ENCODE results near the gene PGBD5.

The PGBD5 gene

GRCh38 chr1:230381049-230381467, 45.1 kb downstream of the PGBD5 start:
- ATAC-seq, result no peak
- TF ChIP-seq TCF4 (CRISPR knock-in tag; IDR thresholded peaks at IDR 0.05; ENCODE audit: borderline replicate concordance) (no peak), ZNF70 (CRISPR knock-in tag; IDR thresholded peaks at IDR 0.05) (no peak), ZNF565 (CRISPR knock-in tag; conservative IDR thresholded peaks at IDR 0.05; ENCODE audit: low read depth) (no peak), TOX (CRISPR knock-in tag; IDR thresholded peaks at IDR 0.05; ENCODE audit: borderline replicate concordance) (no peak), GLIS3 (CRISPR knock-in tag; IDR thresholded peaks at IDR 0.05) (no peak), POU6F1 (CRISPR knock-in tag; IDR thresholded peaks at IDR 0.05; ENCODE audit: borderline replicate concordance, low read depth) (no peak), SNAI2 (CRISPR knock-in tag; IDR thresholded peaks at IDR 0.05) (no peak), CREB5 (CRISPR knock-in tag; IDR thresholded peaks at IDR 0.05; ENCODE audit: low read depth) (no peak), ZFP30 (CRISPR knock-in tag; IDR thresholded peaks at IDR 0.05) (no peak), OSR1 (CRISPR knock-in tag; IDR thresholded peaks at IDR 0.05) (no peak)
- TF ChIP-seq, protein P1, sequence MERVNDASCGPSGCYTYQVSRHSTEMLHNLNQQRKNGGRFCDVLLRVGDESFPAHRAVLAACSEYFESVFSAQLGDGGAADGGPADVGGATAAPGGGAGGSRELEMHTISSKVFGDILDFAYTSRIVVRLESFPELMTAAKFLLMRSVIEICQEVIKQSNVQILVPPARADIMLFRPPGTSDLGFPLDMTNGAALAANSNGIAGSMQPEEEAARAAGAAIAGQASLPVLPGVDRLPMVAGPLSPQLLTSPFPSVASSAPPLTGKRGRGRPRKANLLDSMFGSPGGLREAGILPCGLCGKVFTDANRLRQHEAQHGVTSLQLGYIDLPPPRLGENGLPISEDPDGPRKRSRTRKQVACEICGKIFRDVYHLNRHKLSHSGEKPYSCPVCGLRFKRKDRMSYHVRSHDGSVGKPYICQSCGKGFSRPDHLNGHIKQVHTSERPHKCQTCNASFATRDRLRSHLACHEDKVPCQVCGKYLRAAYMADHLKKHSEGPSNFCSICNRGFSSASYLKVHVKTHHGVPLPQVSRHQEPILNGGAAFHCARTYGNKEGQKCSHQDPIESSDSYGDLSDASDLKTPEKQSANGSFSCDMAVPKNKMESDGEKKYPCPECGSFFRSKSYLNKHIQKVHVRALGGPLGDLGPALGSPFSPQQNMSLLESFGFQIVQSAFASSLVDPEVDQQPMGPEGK (CRISPR knock-in tag; IDR thresholded peaks at IDR 0.05; ENCODE audit: borderline replicate concordance), result no peak
- TF ChIP-seq, protein P2, sequence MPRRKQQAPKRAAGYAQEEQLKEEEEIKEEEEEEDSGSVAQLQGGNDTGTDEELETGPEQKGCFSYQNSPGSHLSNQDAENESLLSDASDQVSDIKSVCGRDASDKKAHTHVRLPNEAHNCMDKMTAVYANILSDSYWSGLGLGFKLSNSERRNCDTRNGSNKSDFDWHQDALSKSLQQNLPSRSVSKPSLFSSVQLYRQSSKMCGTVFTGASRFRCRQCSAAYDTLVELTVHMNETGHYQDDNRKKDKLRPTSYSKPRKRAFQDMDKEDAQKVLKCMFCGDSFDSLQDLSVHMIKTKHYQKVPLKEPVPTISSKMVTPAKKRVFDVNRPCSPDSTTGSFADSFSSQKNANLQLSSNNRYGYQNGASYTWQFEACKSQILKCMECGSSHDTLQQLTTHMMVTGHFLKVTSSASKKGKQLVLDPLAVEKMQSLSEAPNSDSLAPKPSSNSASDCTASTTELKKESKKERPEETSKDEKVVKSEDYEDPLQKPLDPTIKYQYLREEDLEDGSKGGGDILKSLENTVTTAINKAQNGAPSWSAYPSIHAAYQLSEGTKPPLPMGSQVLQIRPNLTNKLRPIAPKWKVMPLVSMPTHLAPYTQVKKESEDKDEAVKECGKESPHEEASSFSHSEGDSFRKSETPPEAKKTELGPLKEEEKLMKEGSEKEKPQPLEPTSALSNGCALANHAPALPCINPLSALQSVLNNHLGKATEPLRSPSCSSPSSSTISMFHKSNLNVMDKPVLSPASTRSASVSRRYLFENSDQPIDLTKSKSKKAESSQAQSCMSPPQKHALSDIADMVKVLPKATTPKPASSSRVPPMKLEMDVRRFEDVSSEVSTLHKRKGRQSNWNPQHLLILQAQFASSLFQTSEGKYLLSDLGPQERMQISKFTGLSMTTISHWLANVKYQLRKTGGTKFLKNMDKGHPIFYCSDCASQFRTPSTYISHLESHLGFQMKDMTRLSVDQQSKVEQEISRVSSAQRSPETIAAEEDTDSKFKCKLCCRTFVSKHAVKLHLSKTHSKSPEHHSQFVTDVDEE (CRISPR knock-in tag; IDR thresholded peaks at IDR 0.05), result no peak

- ATAC-seq, result no peak
- no peak for TF ChIP-seq ZFP30 (CRISPR knock-in tag; IDR thresholded peaks at IDR 0.05)
- TF ChIP-seq ESRRG (CRISPR knock-in tag; IDR thresholded peaks at IDR 0.05), result no peak
- no peak for TF ChIP-seq TOX (CRISPR knock-in tag; IDR thresholded peaks at IDR 0.05; ENCODE audit: borderline replicate concordance)
- TF ChIP-seq ZNF70 (CRISPR knock-in tag; IDR thresholded peaks at IDR 0.05), result no peak
- no peak for TF ChIP-seq SNAI2 (CRISPR knock-in tag; IDR thresholded peaks at IDR 0.05)
These were observed 46.2 kb downstream of the PGBD5 start for GRCh38 chr1:230379928-230380327.

- ATAC-seq, result no peak
- TF ChIP-seq ZNF8 (CRISPR knock-in tag; IDR thresholded peaks at IDR 0.05) (no peak), ZFP3 (CRISPR knock-in tag; IDR thresholded peaks at IDR 0.05) (no peak), CREB5 (CRISPR knock-in tag; IDR thresholded peaks at IDR 0.05; ENCODE audit: low read depth) (no peak), TCF4 (CRISPR knock-in tag; IDR thresholded peaks at IDR 0.05; ENCODE audit: borderline replicate concordance) (no peak), GLIS3 (CRISPR knock-in tag; IDR thresholded peaks at IDR 0.05) (no peak), ZNF70 (CRISPR knock-in tag; IDR thresholded peaks at IDR 0.05) (no peak), POU6F1 (CRISPR knock-in tag; IDR thresholded peaks at IDR 0.05; ENCODE audit: borderline replicate concordance, low read depth) (no peak), ARNTL (CRISPR knock-in tag; IDR thresholded peaks at IDR 0.05; ENCODE audit: borderline replicate concordance, low read depth) (no peak), ZC3H10 (CRISPR knock-in tag; IDR thresholded peaks at IDR 0.05) (no peak)
- TF ChIP-seq, protein P1 (CRISPR knock-in tag; IDR thresholded peaks at IDR 0.05; ENCODE audit: borderline replicate concordance), result no peak
These were observed 46.7 kb downstream of the PGBD5 start for GRCh38 chr1:230379462-230379861.

Measured in SK-N-SH treated with all-trans-retinoic acid at 6 μM for 48 hours (cell line).